NT2/D1 (cell line): ENCODE data around the gene PACS2.

Experiments
- DNase-seq: peaks from one replicate; pipeline ENCODE4 v3.0.0-alpha.2; 2011; ENCODE audit warnings: low read depth, low spot score
- H3K27me3 ChIP-seq: 2 replicates; pipeline ENCODE4 v1.6.0; 2011; ENCODE audit warnings: mild to moderate bottlenecking; ENCODE audit not compliant: insufficient read length, insufficient read depth
- H3K36me3 ChIP-seq: 2 replicates; pipeline ENCODE4 v1.6.1; 2011; ENCODE audit warnings: mild to moderate bottlenecking, low read length, mixed read lengths; ENCODE audit not compliant: insufficient read depth, insufficient read length
- H3K4me1 ChIP-seq: 2 replicates; pipeline ENCODE4 v1.5.1; 2011; ENCODE audit not compliant: insufficient read depth, insufficient read length
- H3K4me3 ChIP-seq: 2 replicates; pipeline ENCODE4 v1.5.1; 2011; ENCODE audit warnings: low read depth; ENCODE audit not compliant: insufficient read length
- H3K9ac ChIP-seq: 2 replicates; pipeline ENCODE4 v1.6.0; 2011; ENCODE audit warnings: low read depth; ENCODE audit not compliant: insufficient read length
- H3K9me3 ChIP-seq: 2 replicates; pipeline ENCODE4 v1.5.1; 2011; ENCODE audit warnings: mild to moderate bottlenecking, low read length; ENCODE audit not compliant: insufficient read depth
- SUZ12 ChIP-seq: IDR thresholded peaks from 2 replicates; pipeline ENCODE4 v1.6.1; 2011; ENCODE audit not compliant: insufficient read length, insufficient read depth; ENCODE audit errors: extremely low read depth
- YY1 ChIP-seq: IDR thresholded peaks from 2 replicates; pipeline ENCODE4 v1.6.1; 2011; ENCODE audit not compliant: insufficient read length, insufficient read depth
- ZNF274 ChIP-seq: IDR thresholded peaks from 2 replicates; pipeline ENCODE4 v1.6.1; 2011; ENCODE audit warnings: mild to moderate bottlenecking, low read depth, low read length

PACS2 gene

DNA sequence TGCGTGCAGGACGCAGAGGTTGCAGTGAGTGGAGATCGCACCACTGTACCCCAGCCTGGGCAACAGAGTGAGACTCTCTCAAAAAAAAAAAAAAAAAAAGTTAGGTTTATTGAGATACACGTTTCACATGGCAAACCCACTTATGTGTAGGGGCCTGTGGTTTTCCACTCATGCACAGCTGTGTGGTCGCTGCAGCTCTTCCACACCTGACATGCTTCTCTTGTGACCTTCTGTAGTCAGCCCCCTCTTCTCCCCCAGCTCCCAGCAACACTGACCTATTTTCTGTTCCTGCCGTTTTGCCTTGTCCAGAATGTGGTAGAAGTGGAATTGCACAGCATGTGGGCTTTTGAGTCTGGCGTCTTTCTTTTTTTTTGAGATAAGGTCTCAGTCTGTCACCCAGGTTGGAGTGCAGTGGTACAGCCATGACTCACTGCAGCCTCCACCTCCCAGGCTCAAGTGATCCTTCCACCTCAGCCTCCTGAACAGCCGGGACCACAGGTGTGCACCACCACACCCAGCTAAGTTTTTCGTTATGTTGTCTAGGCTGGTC lies 113.5 kb downstream of the PACS2 start:
- Histone ChIP-seq H3K27me3 (no peaks in the 10 kb centered on the region), H3K4me3 (no peak overlapping the region), H3K9me3 (no peaks in the 10 kb centered on the region), H3K4me1 (no peaks in the 10 kb centered on the region), H3K36me3 (peaks cover 51% of the 10 kb centered on the region), H3K9ac (no peak overlapping the region)
- DNase-seq: no peak
- TF ChIP-seq SUZ12: no peak
- no peak for TF ChIP-seq ZNF274
- TF ChIP-seq YY1: no peak

DNA sequence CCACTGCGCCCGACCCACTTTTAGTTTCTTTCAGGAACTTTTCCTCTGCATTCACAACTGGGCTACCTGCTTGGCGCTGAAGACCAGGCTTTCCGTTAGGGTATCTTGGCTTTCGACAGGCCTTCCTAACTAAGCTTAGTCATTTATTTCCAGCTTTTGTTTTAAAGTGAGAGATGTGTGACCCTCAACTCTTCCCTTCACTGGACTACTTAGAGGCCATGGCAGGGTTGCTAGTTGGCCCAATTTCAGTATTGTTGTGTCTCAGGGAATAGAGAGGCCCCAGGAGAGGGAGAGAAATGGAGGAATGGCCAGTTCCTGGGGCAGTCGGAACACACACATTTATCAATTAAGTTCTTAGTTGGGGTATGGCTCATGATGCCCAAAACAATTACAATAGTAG lies 115.5 kb downstream of the PACS2 start:
- Histone ChIP-seq H3K4me1 (no peaks in the 10 kb centered on the region), H3K4me3 (no peak overlapping the region), H3K36me3 (peaks cover 40% of the 10 kb centered on the region), H3K27me3 (no peaks in the 10 kb centered on the region), H3K9ac (no peak overlapping the region), H3K9me3 (no peaks in the 10 kb centered on the region)
- no peak for TF ChIP-seq ZNF274
- no peak for TF ChIP-seq YY1
- TF ChIP-seq SUZ12: no peak
- no peak for DNase-seq

DNA sequence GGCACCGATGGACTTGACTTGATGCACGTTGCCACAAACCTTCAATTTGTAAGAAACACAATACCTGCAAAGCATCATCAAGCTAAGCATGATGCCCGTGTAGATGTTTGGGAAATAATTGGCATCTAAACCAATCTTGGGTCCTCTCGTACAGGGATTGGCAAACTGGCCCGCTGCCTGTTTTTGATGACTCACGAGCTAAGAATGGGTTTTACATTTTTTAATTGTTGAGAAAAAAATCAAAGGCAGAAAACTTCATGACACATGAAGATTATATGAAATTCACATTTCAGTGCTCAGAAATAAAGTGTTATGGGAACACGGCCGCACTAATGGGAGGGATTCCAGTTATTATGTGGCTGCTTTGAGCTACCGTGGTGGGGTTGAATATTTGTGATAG lies 116.0 kb downstream of the PACS2 start:
- DNase-seq: no peak
- H3K36me3 ChIP-seq: peaks cover 37% of the 10 kb centered on the region
- H3K9me3 ChIP-seq: no peaks in the 10 kb centered on the region
- H3K9ac ChIP-seq: no peak overlapping the region
- no peaks in the 10 kb centered on the region for H3K27me3 ChIP-seq
- no peak overlapping the region for H3K4me3 ChIP-seq
- TF ChIP-seq YY1 (no peak), ZNF274 (no peak), SUZ12 (no peak)
- no peaks in the 10 kb centered on the region for H3K4me1 ChIP-seq

DNA sequence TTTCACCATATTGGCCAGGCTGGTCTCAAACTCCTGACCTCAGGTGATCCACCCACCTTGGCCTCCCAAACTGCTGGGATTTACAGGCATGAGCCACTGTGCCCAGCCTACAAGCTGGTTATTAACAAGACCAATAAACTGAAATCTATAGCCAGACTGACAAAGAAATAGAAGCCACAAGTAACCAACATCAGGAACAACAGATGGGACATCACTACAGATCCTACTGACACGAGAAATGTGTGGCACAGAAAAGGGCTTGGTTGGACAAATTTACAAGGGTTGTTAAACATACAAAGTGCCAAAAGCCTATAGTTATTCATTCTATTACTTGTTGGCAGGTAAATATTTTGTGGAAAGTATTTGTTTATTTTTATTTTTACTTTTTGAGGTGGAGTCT lies 116.7 kb downstream of the PACS2 start:
- Histone ChIP-seq H3K9ac (no peak overlapping the region), H3K4me1 (no peaks in the 10 kb centered on the region), H3K4me3 (no peak overlapping the region), H3K27me3 (no peaks in the 10 kb centered on the region), H3K36me3 (peaks cover 34% of the 10 kb centered on the region), H3K9me3 (no peaks in the 10 kb centered on the region)
- no peak for DNase-seq
- TF ChIP-seq SUZ12 (no peak), ZNF274 (no peak), YY1 (no peak)

DNA sequence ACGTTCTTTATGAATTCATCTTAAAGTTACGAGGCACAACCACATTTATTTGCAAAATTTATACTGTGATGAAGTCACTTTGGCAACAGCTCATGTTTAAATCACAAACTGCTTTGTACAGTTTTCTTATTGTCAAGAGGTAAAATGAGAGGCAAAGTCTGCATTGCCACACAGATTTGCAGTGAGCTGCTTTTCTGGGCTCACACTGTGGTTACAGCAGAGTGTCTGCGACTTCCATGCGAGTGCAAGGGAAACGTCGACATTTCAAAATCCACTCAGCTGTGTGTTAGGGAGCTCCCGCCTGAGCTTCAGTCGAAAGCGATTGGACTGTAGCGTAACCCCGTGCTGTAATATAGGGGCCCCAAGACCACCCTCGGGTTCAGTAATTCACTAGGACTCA lies 118.1 kb downstream of the PACS2 start:
- Histone ChIP-seq H3K9me3 (no peaks in the 10 kb centered on the region), H3K36me3 (peaks cover 35% of the 10 kb centered on the region), H3K4me1 (no peaks in the 10 kb centered on the region), H3K27me3 (no peaks in the 10 kb centered on the region), H3K9ac (no peak overlapping the region), H3K4me3 (no peak overlapping the region)
- no peak for DNase-seq
- TF ChIP-seq YY1: no peak
- TF ChIP-seq SUZ12: no peak
- TF ChIP-seq ZNF274: no peak

DNA sequence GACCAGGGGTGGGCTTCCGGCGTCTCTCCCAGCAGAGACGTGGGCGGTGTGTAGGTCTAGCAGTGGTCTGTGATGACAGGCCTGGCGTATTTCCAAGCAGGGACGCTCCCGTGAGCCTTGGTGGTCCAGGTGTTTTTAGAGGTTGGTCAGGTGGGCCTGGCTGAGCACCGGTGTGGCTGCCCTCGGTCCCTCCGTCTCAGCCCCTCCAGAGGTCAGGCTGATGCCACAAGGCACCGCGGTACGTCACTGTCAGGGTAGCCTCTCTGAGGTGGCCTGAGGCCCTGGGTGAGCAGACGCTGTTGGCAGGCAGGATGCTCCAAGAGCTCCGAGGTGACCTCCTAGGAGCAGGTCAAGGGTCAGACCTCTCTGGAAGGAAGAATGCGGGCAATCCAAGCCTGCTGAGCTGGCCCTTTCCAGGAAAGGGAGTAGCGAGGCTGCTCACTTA lies 118.6 kb downstream of the PACS2 start:
- no peak for TF ChIP-seq SUZ12
- no peak for TF ChIP-seq ZNF274
- no peak for TF ChIP-seq YY1
- H3K9me3 ChIP-seq: no peaks in the 10 kb centered on the region
- no peaks in the 10 kb centered on the region for H3K27me3 ChIP-seq
- H3K4me3 ChIP-seq: no peak overlapping the region
- DNase-seq: no peak
- H3K9ac ChIP-seq: no peak overlapping the region
- no peaks in the 10 kb centered on the region for H3K4me1 ChIP-seq
- peaks cover 40% of the 10 kb centered on the region for H3K36me3 ChIP-seq

DNA sequence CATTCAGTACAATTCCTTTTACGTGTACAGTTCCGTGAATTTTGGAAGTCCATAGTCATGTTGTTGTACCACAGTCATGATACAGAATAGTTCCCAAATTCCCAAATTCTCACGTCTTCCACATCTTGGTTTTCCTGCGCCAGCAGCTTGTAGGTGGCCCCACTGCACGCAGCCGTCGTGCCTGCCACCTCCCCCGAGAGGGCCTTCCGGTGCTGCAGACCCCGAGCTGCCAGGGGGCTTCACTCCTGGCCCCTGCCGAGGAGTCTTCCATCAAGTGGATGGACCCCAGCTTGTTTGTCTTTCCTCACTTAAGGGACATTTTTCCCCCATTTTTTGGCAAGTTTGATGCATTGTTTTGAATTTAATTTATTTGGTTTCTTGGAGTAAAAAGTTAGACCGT lies 121.9 kb downstream of the PACS2 start:
- H3K36me3 ChIP-seq: peaks cover 55% of the 10 kb centered on the region
- TF ChIP-seq ZNF274 (no peak), YY1 (no peak), SUZ12 (no peak)
- H3K9ac ChIP-seq: no peak overlapping the region
- no peaks in the 10 kb centered on the region for H3K9me3 ChIP-seq
- no peak for DNase-seq
- H3K4me3 ChIP-seq: no peak overlapping the region
- H3K27me3 ChIP-seq: no peaks in the 10 kb centered on the region
- no peaks in the 10 kb centered on the region for H3K4me1 ChIP-seq
